GM12878 (cell line): ENCODE results near the gene NIPSNAP3A. TPM values are rescaled to one million over a fixed set of nuclear protein-coding genes. Genes with fewer than 3 reads are reported as not detected.

Experiments used
- ATF7 ChIP-seq: fragments of 450-650 bp; IDR thresholded peaks from 2 replicates; pipeline ENCODE4 v1.6.1; 2016; ENCODE audit warnings: low read depth, mild to moderate bottlenecking
- EED ChIP-seq: sonication (generic); IDR thresholded peaks from 2 replicates; pipeline ENCODE4 v1.6.1; 2016; ENCODE audit warnings: antibody characterized with exemption, low read depth
- ETV6 ChIP-seq, 2 experiments: fragments of 450-650 bp in 1 of 2; IDR thresholded peaks in 1 of 2; conservative IDR thresholded peaks in 1 of 2; 2 replicates each; pipeline ENCODE4 v1.6.1; 2014; ENCODE audit warnings: antibody characterized with exemption in 1 of 2, borderline replicate concordance in 1 of 2, low read depth in 1 of 2, mild to moderate bottlenecking in 1 of 2, moderate library complexity in 1 of 2
- IRF3 ChIP-seq: fragments of 450-650 bp; IDR thresholded peaks from 2 replicates; pipeline ENCODE4 v1.6.1; 2014; ENCODE audit warnings: mild to moderate bottlenecking
- MYC ChIP-seq: IDR thresholded peaks from 2 replicates; pipeline ENCODE4 v1.6.1; 2011; ENCODE audit warnings: mild to moderate bottlenecking, low read length, moderate library complexity, inconsistent platforms; ENCODE audit not compliant: insufficient read depth, insufficient replicate concordance, insufficient read length, severe bottlenecking
- NR2C2 ChIP-seq: IDR thresholded peaks from 2 replicates; pipeline ENCODE4 v1.6.1; 2011; ENCODE audit warnings: borderline replicate concordance, low read depth; ENCODE audit not compliant: control insufficient read depth, insufficient read length
- RBBP5 ChIP-seq: fragments of 200-600 bp; sonication (generic); conservative IDR thresholded peaks from 2 replicates; pipeline ENCODE4 v1.6.1; 2016
- REST ChIP-seq: IDR thresholded peaks from 2 replicates; pipeline ENCODE4 v1.6.1; 2012; ENCODE audit warnings: mild to moderate bottlenecking, low read depth, low read length
- RUNX3 ChIP-seq: IDR thresholded peaks from 2 replicates; pipeline ENCODE4 v1.6.1; 2012; ENCODE audit warnings: low read length, inconsistent platforms
- SREBF1 ChIP-seq: IDR thresholded peaks from 2 replicates; pipeline ENCODE4 v1.6.1; 2012; ENCODE audit warnings: mild to moderate bottlenecking, low read length
- TARDBP ChIP-seq: IDR thresholded peaks from 2 replicates; pipeline ENCODE4 v1.6.1; 2016; ENCODE audit warnings: borderline replicate concordance
- TCF7 ChIP-seq: IDR thresholded peaks from 2 replicates; pipeline ENCODE4 v1.6.1; 2014; ENCODE audit warnings: antibody characterized with exemption, borderline replicate concordance
- WRNIP1 ChIP-seq: IDR thresholded peaks from 2 replicates; pipeline ENCODE4 v1.6.1; 2011; ENCODE audit warnings: low read depth, low read length, improper control_type of control experiment, borderline replicate concordance
- YY1 ChIP-seq: IDR thresholded peaks from 2 replicates; pipeline ENCODE4 v1.6.1; 2011; ENCODE audit warnings: low read depth, mild to moderate bottlenecking, low read length
- ZNF207 ChIP-seq: fragments of 450-650 bp; IDR thresholded peaks from 2 replicates; pipeline ENCODE4 v1.6.1; 2014; ENCODE audit warnings: antibody characterized with exemption, mild to moderate bottlenecking, borderline replicate concordance
- polyA plus RNA-seq, 11 experiments: library from polyadenylated mRNA; depleted of rRNA in 4 of 11; unstranded in 6 of 11; stranded (reverse) in 5 of 11; fragments of >200 nt; fragmentation: Nextera tagmentation in 4 of 11; fragmentation: Illumina TruSeq in 1 of 11; extraction: Ambion mirVana in 4 of 11; extraction: Trizol in 1 of 11; gene quantifications; 1 replicate in 1 of 11; 2 replicates in 10 of 11; pipeline versions ENCODE4 v1.2.1 to v1.2.3, GENCODE V29; 2011 to 2016; ENCODE audit warnings: inconsistent platforms in 2 of 11, missing spikeins in 2 of 11, low read depth in 1 of 11
- total RNA-seq, 4 experiments: library from RNA; depleted of rRNA in 3 of 4; stranded (reverse); fragments of >200 nt in 3 of 4; fragmentation: Illumina TruSeq in 1 of 4; extraction: Trizol in 1 of 4; gene quantifications; 2 replicates each; pipeline versions ENCODE4 v1.2.1 to v1.2.3, GENCODE V29; 2013 to 2021
- TF ChIP-seq, protein P1 (sequence below): IDR thresholded peaks from 2 replicates; pipeline ENCODE4 v1.6.1; 2012; ENCODE audit warnings: improper control_type of control experiment, low read depth, low read length; ENCODE audit not compliant: insufficient replicate concordance

NIPSNAP3A gene
- total and polyA plus RNA-seq, 10 of the 15 experiments (the other 5 are each of a cell fraction or from before 2014, with no cell fraction given), result 19.1 to 87.2 (median 34.0) TPM

- TF ChIP-seq EED (0 out of 2 replicates have a peak, but pooled peaks have one; percentile 35), ZNF207 (no peak), ATF7 (0 out of 2 replicates have a peak, but pooled peaks have one; percentile 20), RBBP5 (no peak), NR2C2 (no peak), YY1 (no peak), SREBF1 (no peak), WRNIP1 (no peak), REST (no peak), MYC (no peak), TARDBP (no peak), IRF3 (no peak), RUNX3 (peak; percentile 69), ETV6 (conservative IDR thresholded peaks at IDR 0.05 in 1 of 2, IDR thresholded peaks at IDR 0.05 in 1 of 2; ENCODE audit: borderline replicate concordance in 1 of 2, low read depth in 1 of 2) (no peak), TCF7 (no peak)
- TF ChIP-seq, protein P1, sequence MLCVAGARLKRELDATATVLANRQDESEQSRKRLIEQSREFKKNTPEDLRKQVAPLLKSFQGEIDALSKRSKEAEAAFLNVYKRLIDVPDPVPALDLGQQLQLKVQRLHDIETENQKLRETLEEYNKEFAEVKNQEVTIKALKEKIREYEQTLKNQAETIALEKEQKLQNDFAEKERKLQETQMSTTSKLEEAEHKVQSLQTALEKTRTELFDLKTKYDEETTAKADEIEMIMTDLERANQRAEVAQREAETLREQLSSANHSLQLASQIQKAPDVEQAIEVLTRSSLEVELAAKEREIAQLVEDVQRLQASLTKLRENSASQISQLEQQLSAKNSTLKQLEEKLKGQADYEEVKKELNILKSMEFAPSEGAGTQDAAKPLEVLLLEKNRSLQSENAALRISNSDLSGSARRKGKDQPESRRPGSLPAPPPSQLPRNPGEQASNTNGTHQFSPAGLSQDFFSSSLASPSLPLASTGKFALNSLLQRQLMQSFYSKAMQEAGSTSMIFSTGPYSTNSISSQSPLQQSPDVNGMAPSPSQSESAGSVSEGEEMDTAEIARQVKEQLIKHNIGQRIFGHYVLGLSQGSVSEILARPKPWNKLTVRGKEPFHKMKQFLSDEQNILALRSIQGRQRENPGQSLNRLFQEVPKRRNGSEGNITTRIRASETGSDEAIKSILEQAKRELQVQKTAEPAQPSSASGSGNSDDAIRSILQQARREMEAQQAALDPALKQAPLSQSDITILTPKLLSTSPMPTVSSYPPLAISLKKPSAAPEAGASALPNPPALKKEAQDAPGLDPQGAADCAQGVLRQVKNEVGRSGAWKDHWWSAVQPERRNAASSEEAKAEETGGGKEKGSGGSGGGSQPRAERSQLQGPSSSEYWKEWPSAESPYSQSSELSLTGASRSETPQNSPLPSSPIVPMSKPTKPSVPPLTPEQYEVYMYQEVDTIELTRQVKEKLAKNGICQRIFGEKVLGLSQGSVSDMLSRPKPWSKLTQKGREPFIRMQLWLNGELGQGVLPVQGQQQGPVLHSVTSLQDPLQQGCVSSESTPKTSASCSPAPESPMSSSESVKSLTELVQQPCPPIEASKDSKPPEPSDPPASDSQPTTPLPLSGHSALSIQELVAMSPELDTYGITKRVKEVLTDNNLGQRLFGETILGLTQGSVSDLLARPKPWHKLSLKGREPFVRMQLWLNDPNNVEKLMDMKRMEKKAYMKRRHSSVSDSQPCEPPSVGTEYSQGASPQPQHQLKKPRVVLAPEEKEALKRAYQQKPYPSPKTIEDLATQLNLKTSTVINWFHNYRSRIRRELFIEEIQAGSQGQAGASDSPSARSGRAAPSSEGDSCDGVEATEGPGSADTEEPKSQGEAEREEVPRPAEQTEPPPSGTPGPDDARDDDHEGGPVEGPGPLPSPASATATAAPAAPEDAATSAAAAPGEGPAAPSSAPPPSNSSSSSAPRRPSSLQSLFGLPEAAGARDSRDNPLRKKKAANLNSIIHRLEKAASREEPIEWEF, result peak; percentile 79
Observed at GRCh38 chr9:104772714-104773510, 25.4 kb downstream of the NIPSNAP3A start (continued).
